Heart left ventricle (tissue), 16 donors: ENCODE results near the gene CLK1. TPM values are rescaled to one million over a fixed set of nuclear protein-coding genes. Genes with fewer than 3 reads are reported as not detected.

Source experiments
- ATAC-seq, 4 donors: fragments of 200-7000 bp; cut with Tn5 transposase; one replicate each; pipeline ENCODE4 v1.9.1; 2020 to 2022; ENCODE audit warnings: moderate library complexity in 4 of 4, mild to moderate bottlenecking in 3 of 4, moderate number of reproducible peaks in 1 of 4
- DNase-seq, 5 donors: peaks; one replicate each; pipeline ENCODE4 v3.0.0-alpha.2; 2020
- H3K27ac ChIP-seq, 12 donors: fragments of 200-600 bp; sonication (generic) in 4 of 12; one replicate each; pipeline versions ENCODE4 v1.5.0 to v1.8.0; 2016 to 2022; ENCODE audit warnings: mild to moderate bottlenecking in 2 of 12
- H3K27me3 ChIP-seq, 9 donors: fragments of 200-600 bp; sonication (generic) in 2 of 9; one replicate each; pipeline versions ENCODE4 v1.5.1 to v1.8.0; 2016 to 2022; ENCODE audit warnings: mild to moderate bottlenecking in 3 of 9
- H3K36me3 ChIP-seq, 9 donors: fragments of 200-600 bp; sonication (generic) in 2 of 9; one replicate each; pipeline versions ENCODE4 v1.5.0 to v1.8.0; 2018 to 2022; ENCODE audit warnings: mild to moderate bottlenecking in 2 of 9
- H3K4me1 ChIP-seq, 12 donors: fragments of 200-600 bp; sonication (generic) in 4 of 12; one replicate each; pipeline versions ENCODE4 v1.5.0 to v1.8.0; 2016 to 2022; ENCODE audit warnings: mild to moderate bottlenecking in 3 of 12
- H3K4me3 ChIP-seq, 12 donors: fragments of 200-600 bp; sonication (generic) in 4 of 12; one replicate each; pipeline versions ENCODE4 v1.5.0 to v1.8.0; 2017 to 2022; ENCODE audit warnings: mild to moderate bottlenecking in 9 of 12, moderate library complexity in 4 of 12
- H3K9me3 ChIP-seq, 12 donors: fragments of 200-600 bp; sonication (generic) in 4 of 12; one replicate each; pipeline versions ENCODE4 v1.5.0 to v1.8.0; 2016 to 2022; ENCODE audit warnings: mild to moderate bottlenecking in 1 of 12
- CTCF ChIP-seq, 12 donors: fragments of 200-600 bp; sonication (generic) in 4 of 12; IDR thresholded peaks; one replicate each; pipeline versions ENCODE4 v1.5.0 to v1.8.0; 2018 to 2022; ENCODE audit warnings: antibody characterized with exemption in 12 of 12, mild to moderate bottlenecking in 5 of 12
- POLR2A ChIP-seq, 2 donors: fragments of 450-650 bp; IDR thresholded peaks; one replicate each; pipeline ENCODE4 v1.6.1; 2017; ENCODE audit warnings: antibody characterized with exemption in 2 of 2, mild to moderate bottlenecking in 2 of 2, moderate library complexity in 2 of 2
- WGBS, 4 donors: extraction: QIAGEN DNeasy Blood & Tissue Kit in 2 of 4; methylation state at CpG; one replicate each; pipeline versions ENCODE4 v1.1.5 to v1.1.7; 2013 to 2018; 5-methylcytosine and 5-hydroxymethylcytosine counted together
- intact Hi-C, 10 donors: fragments of 100-400 bp; cut with DNase I; formaldehyde crosslinking; loops; one replicate each; pipeline versions ENCODE4 v1.11.1 to v1.14.2; 2022
- polyA plus RNA-seq, 2 donors: library from polyadenylated mRNA; stranded (reverse); fragments of 200-250 nt; gene quantifications; one replicate each; pipeline ENCODE4 v1.2.3, GENCODE V29; 2013
- total RNA-seq, 9 donors: library from RNA; depleted of rRNA in 2 of 9; stranded (reverse); fragments of >200 nt in 2 of 9; fragmentation: NEBNext Ultra II Directional in 3 of 9; extraction: Animal tissue kit (Norgen Biotek cat#: 25700) in 3 of 9; gene quantifications; one replicate each; pipeline versions ENCODE4 v1.1.0 to v1.2.4, GENCODE V29; 2016 to 2023
- donor health status: ischemic (EF 13 %, LVEDD 7.1; RV severe dilation, severe dysfunction).
- donor health status: healthy with polysubstance abuse.
- donor health status: DM: no; HTN: yes; CAD: no.
- donor health status: DM: no; HTN: no; CAD: no.
- donor health status: ischemic (EF 25% LVEDD 6.9; RV normal size, moderate dysfunction).
- donor health status: ischemic (EF 25% LVEDD 5.7; RV mildly dilated, moderate dysfunction).
- donor health status: healthy.
- donor health status: DM: yes; HTN: yes; CAD: no.
- donor health status: ischemic (EF 35%, LVEDD 5.7; RV mildly dilated, moderate dysfunction).
- donor health status: nonischemic (EF 11% LVEDD 7.7; RV severe dilation, severe dysfunction).
- donor health status: DM: yes; HTN: yes; CAD: no.
- donor health status: PGD.
- donor health status: ischemic (EF 29% LVEDD 5.4; RV normal size, mild dysfunction).
- donor health status: nonischemic (EF 23%, LVEDD 6.1; RV moderate dilation, normal function).

The CLK1 gene
- total and polyA plus RNA-seq, 11 donors, result 25.4 to 235 (median 39.0) TPM

- H3K4me1 ChIP-seq, result peaks cover 6 to 48% (median 33%) of the 10 kb centered on the region in 12 donors
- 0 to 1% (median 0%) methylated on average over 53 to 75 of the region's 75 CpGs for WGBS, 4 donors
- ATAC-seq, result peak; percentile 93 to 95 (median 94)
These were observed 52.9 kb downstream of the CLK1 start, which contains the start of gene BZW1 for GRCh38 chr2:200811333-200812121. Gene BZW1 (plus strand): TSS chr2:200811910. CDS start chr2:200813218, 1,308 bp downstream.

GRCh38 chr2:200810998-200811332 lies 53.5 kb downstream of the CLK1 start:
- peak overlapping the region; percentile 93 to 99 (median 98) for H3K27ac ChIP-seq
- ATAC-seq, result no peak
- peaks cover 0 to 30% (median 28%) of the 10 kb centered on the region in 9 donors for H3K36me3 ChIP-seq

More at GRCh38 chr2:200811333-200812121, 52.9 kb downstream of the CLK1 start, which contains the start of gene BZW1:
- DNase-seq, result peak; percentile 97 to 98 (median 97)
- Histone ChIP-seq H3K27ac (peak within 1 kb of the TSS; percentile 93 to 99 (median 98)), H3K27me3 (no peaks in the 10 kb centered on the region), H3K4me3 (peak within 1 kb of the TSS; percentile 60 to 99 (median 96)), H3K9me3 (no peaks in the 10 kb centered on the region), H3K36me3 (peaks cover 0 to 35% (median 33%) of the 10 kb centered on the region in 9 donors)
- intact Hi-C loops, result loop anchor here (1.0 to 5.0 kb wide), 9 partner anchors 51 to 899 kb away; partner anchors contain the start of genes CLK1 (in 6 of the 10), NIF3L1 (in 2 of the 10), PPIL3 (in 2 of the 10) and C2orf69 (in 1 of the 10)
- TF ChIP-seq CTCF (IDR thresholded peaks at IDR 0.05) (no peak), POLR2A (IDR thresholded peaks at IDR 0.05) (peak; percentile 49 to 91)

GRCh38 chr2:200810252-200810997 lies 54.0 kb downstream of the CLK1 start:
- Histone ChIP-seq H3K9me3 (no peaks in the 10 kb centered on the region), H3K4me1 (peaks cover 6 to 41% (median 33%) of the 10 kb centered on the region in 12 donors), H3K36me3 (peaks cover 0 to 24% (median 22%) of the 10 kb centered on the region in 9 donors), H3K27ac (peak overlapping the region; percentile 93 to 99 (median 98)), H3K27me3 (no peaks in the 10 kb centered on the region), H3K4me3 (peak overlapping the region in 11 of 12 donors; percentile 60 to 99 (median 96))
- TF ChIP-seq POLR2A (IDR thresholded peaks at IDR 0.05) (no peak), CTCF (IDR thresholded peaks at IDR 0.05) (no peak)
- intact Hi-C loops, result loop anchor here in 7 of 10 donors (2.0 to 5.0 kb wide), 5 partner anchors 52 to 898 kb away; partner anchors contain the start of genes CLK1 (in 3 of the 7), C2orf69 (in 1 of the 7), NIF3L1 (in 1 of the 7) and PPIL3 (in 1 of the 7)
- DNase-seq (peak in 4 of 5 donors; percentile 19 to 48 (median 34)), ATAC-seq (peak in 1 of 4 donors; percentile 3)
- WGBS, 4 donors, result 40 to 47% (median 45%) methylated on average over 6 of the region's 6 CpGs

More at GRCh38 chr2:200810998-200811332, 53.5 kb downstream of the CLK1 start:
- WGBS, 4 donors, result 6 to 10% (median 7%) methylated on average over 4 to 11 of the region's 11 CpGs
- TF ChIP-seq CTCF (IDR thresholded peaks at IDR 0.05), result no peak
- peak in 1 of 2 donors; percentile 75 for TF ChIP-seq POLR2A (IDR thresholded peaks at IDR 0.05)
- no peak for DNase-seq
- Histone ChIP-seq H3K9me3 (no peaks in the 10 kb centered on the region), H3K27me3 (no peaks in the 10 kb centered on the region), H3K4me1 (peaks cover 6 to 44% (median 33%) of the 10 kb centered on the region in 12 donors), H3K4me3 (peak overlapping the region; percentile 60 to 99 (median 96))
- intact Hi-C loops, result loop anchor here in 8 of 10 donors (1.0 to 5.0 kb wide), 7 partner anchors 51 to 899 kb away; partner anchors contain the start of genes CLK1 (in 4 of the 8), C2orf69 (in 1 of the 8), NIF3L1 (in 1 of the 8) and PPIL3 (in 1 of the 8)
